T-helper 2 cell treated with Interferon-gamma antibody and Interleukin-4, amounts not matched to agents 5 μg/mL and 100 μg/mL, for 36 hours (primary cell): ENCODE measurements around the gene LRP6.
"Not testable (repeated sequence)": the region's sequence is repeated elsewhere in the genome, so short reads cannot be mapped to it uniquely, and the experiment has no call there.

Experiments
- DNase-seq: peaks from one replicate; pipeline ENCODE4 v3.0.0; 2021; ENCODE audit warnings: low spot score
- H3K27ac Mint-ChIP-seq: one replicate; pipeline ENCODE4 v1.8.0; 2021; ENCODE audit warnings: mild to moderate bottlenecking, mixed read lengths
- H3K27me3 Mint-ChIP-seq: one replicate; pipeline ENCODE4 v1.8.0; 2021; ENCODE audit warnings: low read depth, mixed read lengths
- H3K36me3 Mint-ChIP-seq: one replicate; pipeline ENCODE4 v1.8.0; 2021; ENCODE audit warnings: low read depth, mixed read lengths
- H3K4me1 Mint-ChIP-seq: one replicate; pipeline ENCODE4 v1.8.0; 2021; ENCODE audit warnings: low read depth, mixed read lengths
- H3K4me3 Mint-ChIP-seq: one replicate; pipeline ENCODE4 v1.8.0; 2022; ENCODE audit warnings: mild to moderate bottlenecking, moderate library complexity, mixed read lengths
- H3K9me3 Mint-ChIP-seq: one replicate; pipeline ENCODE4 v1.8.0; 2021; ENCODE audit warnings: mixed read lengths

The LRP6 gene

GRCh38 chr12:12278899-12279298 lies 12.1 kb upstream of the LRP6 start:
- no peaks in the 10 kb centered on the region for H3K36me3 Mint-ChIP-seq

GRCh38 chr12:12275874-12276273 lies 9.0 kb upstream of the LRP6 start:
- Mint-ChIP-seq H3K9me3 (no peaks in the 10 kb centered on the region), H3K36me3 (no peaks in the 10 kb centered on the region), H3K4me3 (no peak overlapping the region), H3K27me3 (peaks cover 20% of the 10 kb centered on the region), H3K27ac (no peak overlapping the region), H3K4me1 (no peaks in the 10 kb centered on the region)
- DNase-seq = no peak

More at GRCh38 chr12:12278899-12279298, 12.1 kb upstream of the LRP6 start:
- Mint-ChIP-seq H3K27me3 (peaks cover 30% of the 10 kb centered on the region), H3K27ac (no peak overlapping the region), H3K4me3 (no peak overlapping the region), H3K4me1 (no peaks in the 10 kb centered on the region), H3K9me3 (no peaks in the 10 kb centered on the region)
- DNase-seq = no peak

- H3K4me1 Mint-ChIP-seq = no peaks in the 10 kb centered on the region
- no peaks in the 10 kb centered on the region for H3K9me3 Mint-ChIP-seq
Measured at GRCh38 chr12:12273291-12273957, 6.6 kb upstream of the LRP6 start.

GRCh38 chr12:12272869-12273268 lies 6.0 kb upstream of the LRP6 start:
- peaks cover 26% of the 10 kb centered on the region for H3K27me3 Mint-ChIP-seq
- H3K4me3 Mint-ChIP-seq = no peak overlapping the region

More at GRCh38 chr12:12273291-12273957, 6.6 kb upstream of the LRP6 start:
- Mint-ChIP-seq H3K27ac (no peak overlapping the region), H3K36me3 (no peaks in the 10 kb centered on the region), H3K4me3 (no peak overlapping the region), H3K27me3 (peaks cover 21% of the 10 kb centered on the region)
- no peak for DNase-seq

GRCh38 chr12:12270226-12270625 lies 3.4 kb upstream of the LRP6 start:
- Mint-ChIP-seq H3K4me3 (no peak overlapping the region), H3K4me1 (peaks cover 6% of the 10 kb centered on the region), H3K27ac (no peak overlapping the region), H3K9me3 (no peaks in the 10 kb centered on the region), H3K27me3 (peaks cover 42% of the 10 kb centered on the region), H3K36me3 (no peaks in the 10 kb centered on the region)
- no peak for DNase-seq

More at GRCh38 chr12:12272869-12273268, 6.0 kb upstream of the LRP6 start:
- no peak for DNase-seq
- no peaks in the 10 kb centered on the region for H3K36me3 Mint-ChIP-seq
- no peaks in the 10 kb centered on the region for H3K9me3 Mint-ChIP-seq
- H3K27ac Mint-ChIP-seq = no peak overlapping the region
- H3K4me1 Mint-ChIP-seq = no peaks in the 10 kb centered on the region

GRCh38 chr12:12267742-12268200 lies 927 bp upstream of the LRP6 start:
- peak overlapping the region; percentile 61 for H3K4me3 Mint-ChIP-seq
- H3K9me3 Mint-ChIP-seq = no peaks in the 10 kb centered on the region
- H3K36me3 Mint-ChIP-seq = no peaks in the 10 kb centered on the region
- H3K27ac Mint-ChIP-seq = no peak overlapping the region
- H3K27me3 Mint-ChIP-seq = peaks cover 56% of the 10 kb centered on the region
- H3K4me1 Mint-ChIP-seq = peaks cover 6% of the 10 kb centered on the region
- no peak for DNase-seq

GRCh38 chr12:12266389-12266872 lies 413 bp downstream of the LRP6 start:
- peaks cover 6% of the 10 kb centered on the region for H3K4me1 Mint-ChIP-seq
- no peaks in the 10 kb centered on the region for H3K36me3 Mint-ChIP-seq
- peak overlapping the region; percentile 79 for H3K4me3 Mint-ChIP-seq
- no peak overlapping the region for H3K27ac Mint-ChIP-seq
- H3K27me3 Mint-ChIP-seq = peaks cover 54% of the 10 kb centered on the region
- no peak for DNase-seq
- no peaks in the 10 kb centered on the region for H3K9me3 Mint-ChIP-seq

- peaks cover 57% of the 10 kb centered on the region for H3K27me3 Mint-ChIP-seq
- no peaks in the 10 kb centered on the region for H3K9me3 Mint-ChIP-seq
- no peak overlapping the region for H3K27ac Mint-ChIP-seq
- peak overlapping the region; percentile 79 for H3K4me3 Mint-ChIP-seq
- H3K4me1 Mint-ChIP-seq = peaks cover 6% of the 10 kb centered on the region
- no peaks in the 10 kb centered on the region for H3K36me3 Mint-ChIP-seq
- DNase-seq = no peak
Measured at GRCh38 chr12:12265571-12266388, 1.1 kb downstream of the LRP6 start.

- Mint-ChIP-seq H3K9me3 (no peaks in the 10 kb centered on the region), H3K4me1 (peaks cover 6% of the 10 kb centered on the region), H3K36me3 (no peaks in the 10 kb centered on the region), H3K4me3 (no peak overlapping the region), H3K27me3 (peaks cover 56% of the 10 kb centered on the region), H3K27ac (no peak overlapping the region)
- no peak for DNase-seq
Measured at GRCh38 chr12:12265035-12265434, 1.8 kb downstream of the LRP6 start.

- DNase-seq = no peak
- no peaks in the 10 kb centered on the region for H3K36me3 Mint-ChIP-seq
- no peak overlapping the region for H3K27ac Mint-ChIP-seq
- no peak overlapping the region for H3K4me3 Mint-ChIP-seq
- peaks cover 6% of the 10 kb centered on the region for H3K4me1 Mint-ChIP-seq
- peaks cover 56% of the 10 kb centered on the region for H3K27me3 Mint-ChIP-seq
- H3K9me3 Mint-ChIP-seq = no peaks in the 10 kb centered on the region
Measured at GRCh38 chr12:12263909-12264308, 2.9 kb downstream of the LRP6 start.

GRCh38 chr12:12256291-12256757 lies 10.5 kb downstream of the LRP6 start:
- H3K36me3 Mint-ChIP-seq, H3K27ac Mint-ChIP-seq, H3K9me3 Mint-ChIP-seq, DNase-seq, H3K4me1 Mint-ChIP-seq, H3K27me3 Mint-ChIP-seq, H3K4me3 Mint-ChIP-seq: not testable (repeated sequence)

GRCh38 chr12:12254553-12254952 lies 12.3 kb downstream of the LRP6 start:
- Mint-ChIP-seq H3K27ac (no peak overlapping the region), H3K27me3 (peaks cover 7% of the 10 kb centered on the region), H3K36me3 (no peaks in the 10 kb centered on the region), H3K9me3 (no peaks in the 10 kb centered on the region), H3K4me1 (peaks cover 4% of the 10 kb centered on the region), H3K4me3 (no peak overlapping the region)
- DNase-seq = no peak

- no peak overlapping the region for H3K4me3 Mint-ChIP-seq
Measured at GRCh38 chr12:12249216-12250050, 17.4 kb downstream of the LRP6 start.

More at GRCh38 chr12:12249216-12250050, 17.4 kb downstream of the LRP6 start:
- H3K27ac Mint-ChIP-seq = no peak overlapping the region
- peaks cover 11% of the 10 kb centered on the region for H3K4me1 Mint-ChIP-seq
- no peaks in the 10 kb centered on the region for H3K9me3 Mint-ChIP-seq
- DNase-seq = no peak
- H3K36me3 Mint-ChIP-seq = no peaks in the 10 kb centered on the region
- H3K27me3 Mint-ChIP-seq = peaks cover 12% of the 10 kb centered on the region
